Gastrocnemius medialis (tissue), 4 donors: ENCODE data around the gene ADAM12.

ENCODE experiments used
- CTCF ChIP-seq, 5 experiments: fragments of 450-650 bp in 3 of 5; fragments of 200-600 bp in 2 of 5; sonication (generic) in 2 of 5; IDR thresholded peaks in 4 of 5; conservative IDR thresholded peaks in 1 of 5; 1 replicate in 4 of 5; 2 replicates in 1 of 5; pipeline ENCODE4 v1.5.1; 2016 to 2019; ENCODE audit warnings: antibody characterized with exemption in 5 of 5, mild to moderate bottlenecking in 3 of 5, moderate library complexity in 3 of 5
- POLR2A ChIP-seq, 2 donors: fragments of 450-650 bp; IDR thresholded peaks; one replicate each; pipeline ENCODE4 v1.6.1; 2017; ENCODE audit warnings: antibody characterized with exemption in 2 of 2, mild to moderate bottlenecking in 2 of 2, moderate library complexity in 2 of 2

- TF ChIP-seq CTCF (IDR thresholded peaks at IDR 0.05 in 4 of 5, conservative IDR thresholded peaks at IDR 0.05 in 1 of 5): no peak
- TF ChIP-seq POLR2A (IDR thresholded peaks at IDR 0.05): no peak
Observed at GRCh38 chr10:126234630-126235029, 153.6 kb downstream of the ADAM12 start.
